NB4 (cell line): Measurements from ENCODE around the gene RPL10.

Experiments used
- DNase-seq: peaks from one replicate; pipeline ENCODE4 v3.0.0; 2010; ENCODE audit warnings: low read depth
- H3K4me3 ChIP-seq: one replicate; pipeline ENCODE4 v1.5.1; 2011; ENCODE audit warnings: mild to moderate bottlenecking, low read depth, low read length, moderate library complexity
- CTCF ChIP-seq: IDR thresholded peaks from one replicate; pipeline ENCODE4 v1.5.1; 2012; ENCODE audit warnings: low read depth, low read length
- MAX ChIP-seq: IDR thresholded peaks from 2 replicates; pipeline ENCODE4 v1.6.1; 2011; ENCODE audit warnings: low read depth, low read length
- MYC ChIP-seq: IDR thresholded peaks from 2 replicates; pipeline ENCODE4 v1.6.1; 2011; ENCODE audit warnings: low read depth, low read length
- POLR2A ChIP-seq: IDR thresholded peaks from 2 replicates; pipeline ENCODE4 v1.6.1; 2011; ENCODE audit warnings: mild to moderate bottlenecking; ENCODE audit not compliant: insufficient read length; ENCODE audit errors: extremely low read depth

The RPL10 gene

DNA sequence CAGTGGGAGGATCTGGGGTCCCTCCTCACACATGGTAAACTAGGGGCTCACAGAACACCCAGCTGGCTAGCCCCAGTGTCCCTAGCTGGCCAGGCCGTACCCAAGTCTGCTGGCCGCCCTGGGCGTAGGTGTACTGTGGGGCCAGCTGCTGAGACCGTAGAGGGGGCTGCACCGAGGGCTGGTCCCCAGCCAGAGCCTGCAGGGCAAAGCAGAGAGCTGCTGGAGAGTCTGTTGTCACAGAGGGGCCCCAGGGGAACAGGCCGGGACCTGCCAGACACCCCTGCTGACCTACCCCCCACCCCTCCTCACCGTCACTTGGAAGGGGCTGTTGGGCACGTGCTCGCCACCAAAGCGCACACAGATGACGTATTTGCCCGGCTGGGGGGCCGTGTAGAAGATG is 43.7 kb upstream of the RPL10 start:
- TF ChIP-seq MYC (no peak), MAX (no peak), CTCF (no peak), POLR2A (no peak)

DNA sequence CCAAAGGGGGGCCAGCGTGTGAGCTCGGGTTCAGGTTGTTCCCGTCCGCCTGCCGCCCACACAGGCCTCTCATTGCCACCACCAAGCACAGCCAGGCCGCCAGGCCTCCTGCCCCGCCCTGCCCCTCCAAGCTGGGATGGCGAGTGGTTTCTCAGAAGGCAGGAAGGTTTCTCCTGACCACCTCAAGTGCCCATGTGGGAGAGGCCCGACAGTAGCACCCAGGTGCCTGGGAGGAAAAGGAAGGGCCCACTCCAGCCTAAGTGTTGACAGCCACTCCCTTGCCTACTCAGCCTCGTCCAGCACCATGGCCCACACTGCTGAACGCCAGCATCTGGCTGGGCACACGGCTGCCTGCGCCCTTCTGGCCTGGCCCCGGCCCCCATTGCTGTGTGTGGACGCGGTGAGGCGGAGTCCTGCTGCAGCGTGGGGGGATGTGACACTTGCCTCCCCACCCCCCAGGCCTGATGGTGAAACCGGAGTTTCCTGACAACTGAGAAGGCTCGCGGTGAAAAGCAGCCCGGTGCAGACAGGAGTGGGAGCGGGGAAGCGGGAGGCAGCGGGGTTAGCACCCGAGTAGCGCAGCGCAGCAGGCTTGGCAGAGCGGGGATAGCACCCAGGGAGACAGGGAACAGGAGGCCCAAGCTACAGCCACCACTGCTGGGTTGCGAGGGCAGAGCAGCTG is 42.9 kb upstream of the RPL10 start:
- no peak for TF ChIP-seq POLR2A
- no peak for TF ChIP-seq MAX
- TF ChIP-seq MYC, result no peak
- no peak for TF ChIP-seq CTCF
- no peak overlapping the region for H3K4me3 ChIP-seq
- DNase-seq, result no peak

More for the DNA sequence above, 43.7 kb upstream of the RPL10 start:
- H3K4me3 ChIP-seq, result no peak overlapping the region
- no peak for DNase-seq

DNA sequence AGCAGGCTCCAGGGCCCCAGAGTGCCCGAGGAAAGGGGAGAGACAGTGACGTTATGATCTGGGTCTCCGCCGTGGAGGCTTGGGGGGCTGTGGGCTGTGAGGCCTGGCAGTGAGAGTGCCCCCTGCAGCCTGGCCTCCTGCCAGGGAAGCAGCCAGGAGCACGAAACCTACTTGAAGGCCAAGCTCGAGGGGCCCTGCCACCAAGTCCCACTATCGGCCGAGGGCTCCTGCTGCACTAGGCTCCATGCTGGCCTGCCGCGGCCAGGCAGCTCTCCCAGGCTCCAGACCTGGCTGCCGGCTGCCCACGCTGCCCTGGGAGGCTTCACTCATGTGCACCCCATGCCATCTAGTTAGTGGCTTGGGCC is 42.4 kb upstream of the RPL10 start:
- no peak for TF ChIP-seq CTCF
- no peak for TF ChIP-seq MYC
- DNase-seq, result no peak
- H3K4me3 ChIP-seq, result no peak overlapping the region

- no peak for DNase-seq
- TF ChIP-seq MAX, result no peak
- no peak for TF ChIP-seq POLR2A
- TF ChIP-seq MYC, result no peak
- no peak for TF ChIP-seq CTCF
- H3K4me3 ChIP-seq, result no peak overlapping the region
Observed at GRCh38 chrX:154356596-154356995, 41.6 kb upstream of the RPL10 start.

GRCh38 chrX:154357205-154357604 is 41.0 kb upstream of the RPL10 start:
- TF ChIP-seq MYC, result no peak
- no peak for TF ChIP-seq MAX
- no peak for TF ChIP-seq POLR2A
- no peak for TF ChIP-seq CTCF
- DNase-seq, result no peak
- H3K4me3 ChIP-seq, result no peak overlapping the region

DNA sequence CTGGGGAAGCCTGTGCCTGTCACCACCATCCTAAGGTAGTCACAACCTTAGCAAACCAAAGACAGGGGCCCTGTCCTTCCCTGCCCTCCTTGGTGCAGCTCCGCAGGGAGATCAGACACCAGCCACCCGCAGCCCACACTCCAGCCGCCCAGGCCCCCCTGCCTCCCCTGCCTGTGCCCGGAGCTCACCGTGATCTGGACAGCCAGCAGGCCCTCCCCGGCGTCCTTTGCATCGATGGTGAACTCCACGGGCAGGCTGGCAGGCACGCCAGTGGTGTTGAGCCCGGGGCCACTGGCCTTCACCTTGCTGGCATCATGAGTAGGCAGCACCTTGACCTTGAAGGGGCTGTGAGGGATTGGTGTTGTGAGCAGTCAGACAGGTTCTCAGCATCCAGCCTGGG is 40.2 kb upstream of the RPL10 start:
- no peak for DNase-seq
- TF ChIP-seq CTCF (no peak), MYC (no peak), MAX (no peak), POLR2A (no peak)
- H3K4me3 ChIP-seq, result no peak overlapping the region
